Activated CD8-positive, alpha-beta memory T cell treated with anti-CD3 and anti-CD28 coated beads, Interleukin-2, amount 50 U/mL, for 24 hours (primary cell): ENCODE data around the gene USP8.
"Not testable (repeated sequence)": the region's sequence is repeated elsewhere in the genome, so short reads cannot be mapped to it uniquely, and the experiment has no call there.

ENCODE experiments used
- DNase-seq: peaks from one replicate; pipeline ENCODE4 v3.0.0-alpha.2; 2020; ENCODE audit errors: extremely low read depth

USP8 gene

DNA sequence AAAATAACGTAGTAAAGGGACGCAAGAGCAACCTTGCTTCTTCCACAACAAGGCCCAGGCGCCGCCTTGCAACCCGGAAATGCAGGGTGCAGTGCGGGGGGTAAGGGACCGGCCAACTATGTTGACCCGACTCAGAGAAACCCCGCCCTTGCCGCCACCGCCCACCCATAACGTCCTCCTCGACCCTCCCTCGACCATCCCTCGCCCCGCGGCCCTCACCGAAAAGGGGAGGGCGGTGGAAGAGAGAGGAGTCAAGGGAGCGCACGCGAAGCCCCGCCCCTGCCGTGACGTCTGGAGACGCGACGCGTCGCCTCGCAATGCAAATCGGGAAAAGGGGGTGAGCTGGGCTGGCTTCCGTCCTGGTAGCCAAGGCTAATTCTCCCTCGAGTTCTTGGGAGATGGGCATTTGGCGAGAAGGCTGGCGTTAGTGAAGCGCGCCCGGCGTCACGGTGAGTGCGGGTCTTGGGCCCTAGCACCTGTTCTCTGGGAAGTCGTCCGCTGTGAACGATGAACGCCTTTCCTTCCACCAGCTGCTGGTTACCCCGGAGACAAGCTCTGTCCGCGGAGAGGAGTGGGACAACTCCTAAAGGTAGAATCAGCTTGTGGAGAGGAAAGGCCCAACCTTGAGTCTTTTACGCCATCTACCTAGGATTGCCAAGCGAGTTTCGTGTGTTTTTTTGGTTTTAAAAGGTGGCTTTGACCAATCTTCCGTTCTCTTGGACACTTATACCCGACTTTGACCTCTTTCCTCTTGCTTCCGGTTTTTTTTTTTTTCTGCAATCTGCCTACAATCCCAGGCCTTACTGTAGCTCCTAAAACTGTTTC, at the start of gene USP8:
TSS of gene USP8 (plus strand) at position 340 of the 825 bp plus-strand sequence. CDS start 14,669 bp downstream, outside the sequence.
- peak; percentile 86 for DNase-seq

DNA sequence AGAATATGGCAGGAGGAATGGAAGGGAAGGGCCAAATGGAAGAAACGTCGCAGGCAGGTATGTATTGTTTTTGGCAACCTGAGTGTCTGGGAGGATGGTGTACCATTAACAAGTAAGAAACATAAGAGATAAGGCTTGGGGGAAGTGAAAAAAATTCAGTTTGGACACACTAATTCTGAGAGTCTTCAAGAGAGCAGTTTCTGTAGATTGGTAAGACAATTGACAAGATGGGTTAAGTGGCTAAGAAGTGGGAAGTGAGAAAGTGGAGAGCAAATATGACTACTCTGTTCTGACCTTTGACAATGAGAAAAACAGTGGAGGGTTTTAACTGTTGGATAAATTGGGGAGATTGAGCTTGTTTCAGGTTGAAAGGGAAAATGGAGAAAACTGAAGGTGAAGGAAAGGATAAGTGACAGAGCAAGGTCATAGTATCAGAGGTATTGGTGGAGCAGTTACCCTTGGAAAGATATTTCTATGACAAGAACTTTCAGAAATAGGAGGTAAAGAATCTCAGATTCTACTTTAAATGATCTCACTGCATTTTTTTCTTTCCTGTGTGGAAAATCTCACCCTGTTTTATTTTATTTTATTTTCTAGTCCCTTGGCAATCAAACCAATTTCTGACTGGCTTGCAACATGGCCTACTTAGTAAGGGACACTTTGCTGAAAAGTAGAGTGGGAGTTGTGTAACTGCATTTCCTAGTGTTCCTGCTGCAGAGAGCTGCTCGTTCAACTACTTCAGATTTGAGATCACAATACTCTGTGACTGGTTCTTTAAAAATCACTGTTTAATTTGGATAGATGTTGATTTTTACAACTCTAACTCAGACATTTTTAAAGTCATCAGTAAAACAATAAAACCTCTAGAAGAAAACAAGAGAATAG, 46.1 kb upstream of the USP8 start:
- DNase-seq, result no peak

DNA sequence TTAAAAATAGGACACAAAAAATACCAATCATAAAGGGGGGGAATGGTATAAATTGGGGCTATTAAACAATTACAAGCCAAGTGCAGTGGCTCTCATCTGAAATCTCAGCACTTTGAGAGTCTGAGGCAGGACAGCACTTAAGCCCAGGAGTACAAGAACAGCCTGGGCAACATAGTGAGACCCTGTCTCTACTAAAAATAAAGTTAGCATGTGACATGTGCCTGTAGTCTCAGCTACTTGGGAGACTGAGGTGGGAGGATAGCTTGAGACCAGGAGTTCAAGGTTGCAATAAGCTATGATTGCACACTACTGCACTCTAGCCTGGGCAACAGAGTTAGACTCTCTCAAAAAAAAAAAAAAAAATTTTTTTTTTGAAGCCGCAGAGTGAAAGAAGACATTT, 45.4 kb upstream of the USP8 start:
- DNase-seq, result no peak

- not testable (repeated sequence) for DNase-seq
These were observed 44.8 kb upstream of the USP8 start for GRCh38 chr15:50379413-50379812.

GRCh38 chr15:50380089-50380488, 44.1 kb upstream of the USP8 start:
- no peak for DNase-seq

DNA sequence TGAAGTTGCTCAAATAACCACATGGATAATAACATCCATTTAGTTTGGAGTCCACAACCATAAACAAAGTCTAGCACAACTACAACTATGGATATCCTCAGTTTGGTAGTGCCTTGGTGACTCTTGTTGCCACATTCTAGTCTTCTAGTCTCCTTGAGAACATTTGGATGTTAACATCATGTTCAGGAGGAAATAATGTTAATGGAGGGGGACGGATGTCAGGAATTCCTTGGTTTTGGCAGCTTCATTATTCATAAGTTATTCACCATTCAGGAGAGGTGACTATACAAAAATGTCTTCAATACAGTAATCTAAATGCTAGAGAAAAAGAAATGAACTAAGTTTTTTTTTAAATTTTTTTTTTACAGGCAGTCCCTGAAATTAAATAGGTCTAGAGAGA, 42.8 kb upstream of the USP8 start:
- no peak for DNase-seq

DNA sequence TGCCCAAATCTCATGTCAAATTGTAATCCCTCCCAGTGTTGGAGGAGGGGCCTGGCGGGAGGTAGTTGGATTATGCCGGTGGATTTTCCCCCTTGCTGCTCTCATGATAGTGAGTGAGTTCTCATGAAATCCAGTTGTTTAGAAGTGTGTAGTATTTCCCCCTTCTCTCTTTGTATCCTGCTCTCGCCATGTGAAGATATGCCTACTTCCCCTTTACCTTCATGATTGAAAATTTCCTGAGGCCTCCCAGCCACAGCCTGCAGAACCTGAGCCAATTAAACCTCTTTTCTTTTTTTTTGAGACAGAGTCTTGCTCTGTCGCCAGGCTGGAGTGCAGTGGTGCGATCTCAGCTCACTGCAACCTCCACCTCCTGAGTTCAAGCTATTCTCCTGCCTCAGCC, 41.8 kb upstream of the USP8 start:
- DNase-seq, result not testable (repeated sequence)

DNA sequence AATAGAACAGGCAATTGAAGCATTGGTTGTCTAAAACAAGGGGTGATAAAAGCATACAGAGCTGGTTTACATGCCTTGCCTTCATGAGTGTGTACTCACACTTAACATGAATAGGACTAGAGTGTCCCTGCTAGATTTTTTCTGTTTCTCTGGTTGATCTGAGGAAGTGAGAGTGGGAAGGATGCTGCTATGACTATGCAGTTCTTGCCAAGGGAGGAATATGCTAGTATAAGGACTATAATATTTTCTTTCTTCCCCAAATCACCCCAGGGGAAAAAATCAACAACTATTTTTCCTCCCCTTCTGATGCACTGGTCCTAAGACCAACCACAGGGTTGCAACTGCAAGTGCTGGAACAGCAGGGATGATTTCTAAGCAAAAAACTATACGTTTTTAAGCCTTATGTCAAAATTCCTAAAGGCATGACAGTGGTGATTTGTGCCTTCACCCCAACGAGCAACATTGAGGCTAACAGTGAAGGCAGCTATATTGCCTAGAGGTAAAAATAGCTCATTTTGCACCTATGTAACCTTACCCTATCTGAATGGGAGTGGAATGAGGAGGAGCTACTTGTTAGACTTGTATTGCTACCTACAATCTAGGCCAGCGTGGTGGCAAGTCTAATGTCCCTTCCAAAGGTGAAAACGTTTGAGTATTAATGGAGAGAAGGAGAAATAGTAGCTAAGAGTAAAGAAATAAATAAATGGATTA, 33.5 kb upstream of the USP8 start:
- DNase-seq, result no peak

DNA sequence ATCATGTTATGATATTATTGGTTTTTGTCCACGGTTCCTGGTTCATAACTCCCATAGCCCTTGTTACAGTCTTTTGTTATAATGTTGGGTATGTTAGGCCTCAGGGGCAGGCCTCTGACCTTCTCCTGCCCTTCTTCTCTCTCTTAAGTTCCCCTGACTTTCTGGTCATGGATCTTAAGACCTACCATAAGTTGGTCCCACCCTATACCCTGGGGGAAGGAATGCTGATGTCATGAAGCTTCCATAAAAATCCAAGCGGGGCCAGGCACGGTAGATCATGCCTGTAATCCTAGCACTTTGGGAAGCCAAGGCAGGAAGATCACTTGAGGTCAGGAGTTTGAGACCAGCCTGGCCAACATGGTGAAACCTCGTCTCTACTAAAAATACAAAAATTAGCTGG, 32.6 kb upstream of the USP8 start:
- not testable (repeated sequence) for DNase-seq

DNA sequence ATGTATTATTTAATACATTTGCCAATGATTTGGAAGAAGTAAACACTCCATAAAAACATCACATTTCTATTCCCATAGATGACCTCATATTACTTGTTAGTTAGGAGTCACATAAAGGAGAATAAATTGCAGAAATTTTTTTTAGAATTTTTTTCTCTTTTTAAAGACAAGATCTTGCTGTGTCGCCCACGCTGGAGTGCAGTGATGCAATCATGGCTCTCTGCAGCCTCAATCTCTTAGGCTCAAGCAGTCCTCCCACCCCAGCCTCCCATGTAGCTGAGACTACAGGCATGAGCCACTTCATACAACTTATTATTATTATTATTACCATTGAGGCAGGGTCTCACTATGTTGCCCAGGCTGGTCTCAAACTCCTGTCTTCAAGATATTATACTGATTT, 12.3 kb upstream of the USP8 start:
- no peak for DNase-seq

GRCh38 chr15:50414624-50415023, 9.6 kb upstream of the USP8 start:
- no peak for DNase-seq

- DNase-seq, result no peak
These were observed 8.3 kb upstream of the USP8 start for GRCh38 chr15:50415752-50416404.

- no peak for DNase-seq
These were observed 7.3 kb upstream of the USP8 start for GRCh38 chr15:50416890-50417289.

DNA sequence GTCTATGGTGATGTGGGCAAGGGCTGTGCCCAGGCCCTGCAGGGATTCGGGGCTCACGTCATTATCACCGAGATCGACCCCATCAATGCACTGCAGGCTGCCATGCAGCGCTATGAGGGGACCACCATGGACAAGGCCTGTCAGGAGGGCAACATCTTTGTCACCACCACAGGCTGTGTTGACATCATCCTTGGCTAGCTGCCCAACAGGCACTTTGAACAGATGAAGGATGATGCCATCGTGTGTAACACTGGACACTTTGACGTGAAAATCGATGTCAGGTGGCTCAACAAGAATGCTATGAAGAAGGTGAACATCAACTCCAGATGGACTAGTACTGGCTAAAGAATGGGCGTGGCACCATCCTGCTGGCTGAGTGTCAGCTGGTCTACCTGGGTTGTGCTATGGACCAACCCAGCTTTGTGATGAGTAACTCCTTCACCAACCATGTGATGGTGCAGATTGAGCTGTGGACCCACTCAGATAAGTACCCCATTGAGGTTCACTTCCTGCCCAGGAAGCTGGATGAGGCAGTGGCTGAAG, 6.1 kb upstream of the USP8 start:
- DNase-seq, result no peak

DNA sequence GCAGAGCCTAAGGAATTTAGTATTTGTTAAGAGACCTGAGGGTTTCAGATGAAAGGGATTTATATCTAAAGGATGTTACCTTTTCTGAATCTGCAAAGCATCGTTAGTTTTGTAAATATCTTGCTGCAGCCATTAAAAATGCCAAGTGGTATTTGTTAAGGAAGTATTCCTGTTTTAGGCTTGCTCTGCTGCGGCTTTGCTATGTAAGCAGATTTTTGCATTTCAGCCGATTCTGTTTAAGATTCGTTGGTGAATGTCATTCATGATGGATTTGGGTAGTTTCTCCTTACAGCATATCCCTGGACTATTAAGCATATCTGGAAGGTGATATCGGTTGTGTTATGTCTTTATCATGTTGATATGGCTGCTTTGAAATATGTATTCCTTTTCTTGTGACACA, 1.0 kb downstream of the USP8 start:
- DNase-seq, result no peak

DNA sequence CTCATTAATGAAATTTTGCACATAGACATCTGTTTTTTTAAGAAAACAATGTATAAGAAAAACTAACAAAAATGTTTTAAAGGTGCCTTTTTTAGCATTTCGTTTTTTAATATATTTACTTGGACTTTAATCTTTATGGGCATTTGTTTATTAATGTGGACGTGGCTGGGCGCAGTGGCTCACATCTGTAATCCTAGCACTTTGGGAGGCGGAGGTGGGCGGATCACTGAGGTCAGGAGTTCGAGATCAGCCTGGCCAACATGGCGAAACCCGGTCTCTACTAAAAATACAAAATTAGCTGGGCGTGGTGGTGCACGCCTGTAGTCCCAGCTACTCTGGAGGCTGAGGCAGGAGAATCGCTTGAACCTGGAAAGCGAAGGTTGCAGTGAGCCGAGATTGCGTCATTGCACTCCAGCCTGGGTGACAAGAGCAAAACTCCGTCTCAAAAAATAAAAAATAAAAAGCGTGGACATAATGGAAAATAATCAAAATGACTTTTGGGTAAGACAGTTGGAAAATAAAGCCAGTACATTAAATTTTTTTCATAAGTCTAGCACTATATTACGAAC, 1.6 kb downstream of the USP8 start:
- DNase-seq, result not testable (repeated sequence)

DNA sequence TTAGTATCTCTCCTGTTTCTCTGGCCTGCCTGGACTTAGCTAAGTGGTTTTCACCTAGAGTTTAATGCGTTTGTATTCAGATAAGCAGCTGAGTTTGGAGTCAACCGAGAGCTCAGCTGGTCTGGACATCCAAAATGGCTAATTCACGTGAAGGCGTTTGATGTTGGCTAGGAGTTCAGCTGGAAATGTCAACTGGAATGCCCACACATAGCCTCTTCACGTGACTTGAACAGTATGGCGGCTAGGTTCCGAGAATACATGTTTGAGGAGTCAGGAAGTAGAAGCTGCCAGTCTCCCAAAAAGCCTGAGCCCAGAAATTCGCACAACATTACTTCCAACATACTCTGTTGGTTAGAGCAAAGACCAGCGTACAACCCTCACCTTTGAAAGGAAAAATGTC, 2.2 kb downstream of the USP8 start:
- no peak for DNase-seq

DNA sequence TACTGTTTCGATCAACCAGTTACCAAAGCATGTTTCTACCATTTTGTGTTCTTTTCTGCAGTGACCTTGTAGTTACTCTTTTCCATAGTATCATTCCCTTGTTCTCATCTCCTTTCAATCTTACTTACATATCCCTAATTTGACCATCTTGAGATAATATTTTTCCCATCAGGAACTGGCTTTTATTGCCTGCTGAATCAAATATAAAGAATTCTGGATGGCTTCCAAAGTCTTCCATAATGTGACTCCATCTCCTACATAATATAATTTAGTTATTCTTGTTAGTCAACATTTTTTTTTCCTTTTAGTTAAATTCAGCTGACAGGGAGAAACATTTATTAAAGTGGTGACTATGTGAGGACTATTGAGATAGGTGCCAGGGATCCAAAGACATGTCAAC, 7.0 kb downstream of the USP8 start:
- DNase-seq, result no peak

DNA sequence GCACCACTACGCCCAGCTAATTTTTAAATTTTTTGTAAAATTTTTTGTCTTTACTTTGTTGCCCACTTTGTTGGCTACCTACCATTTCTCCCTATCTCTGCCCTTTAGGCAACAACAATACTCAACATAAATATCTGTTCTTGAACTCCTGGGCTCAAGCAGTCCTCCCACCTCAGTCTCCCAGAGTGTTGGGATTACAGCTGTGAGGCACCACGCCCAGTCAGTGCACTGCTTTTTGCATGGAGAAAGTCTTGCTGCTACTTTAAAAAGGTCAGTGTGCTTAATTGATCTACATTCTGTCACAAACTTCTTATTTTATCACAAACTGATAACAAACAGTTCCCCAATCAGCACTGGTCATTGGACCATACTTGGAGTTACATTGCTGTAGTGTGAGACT, 8.0 kb downstream of the USP8 start:
- DNase-seq, result no peak

- no peak for DNase-seq
These were observed 11.6 kb downstream of the USP8 start for GRCh38 chr15:50435772-50436171.

GRCh38 chr15:50438251-50438650, 14.0 kb downstream of the USP8 start:
- no peak for DNase-seq
